ENCODE measurements around the gene PPM1M. TPM values are rescaled to one million over a fixed set of nuclear protein-coding genes. Genes with fewer than 3 reads are reported as not detected.

Gene PPM1M
- total RNA-seq, 3 donors from 2014 or later: 3.9 to 21.4 (median 9.7) TPM

GRCh38 chr3:52240886-52241370 is 4.6 kb upstream of the PPM1M start:
- Histone ChIP-seq H3K9me3 (no peaks in the 10 kb centered on the region), H3K4me3 (no peak overlapping the region), H3K36me3 (ENCODE audit: low read depth) (no peaks in the 10 kb centered on the region), H3K4me1 (ENCODE audit: low read depth) (peaks cover 23% of the 10 kb centered on the region)
- intact Hi-C loops (cut with DNase I, micrococcal nuclease): no loop called here
- TF ChIP-seq CTCF (IDR thresholded peaks at IDR 0.05): no peak
- DNase-seq (no peak), ATAC-seq (no peak)

- Histone ChIP-seq H3K9me3 (no peaks in the 10 kb centered on the region), H3K36me3 (ENCODE audit: low read depth) (no peaks in the 10 kb centered on the region), H3K4me1 (ENCODE audit: low read depth) (peaks cover 24% of the 10 kb centered on the region), H3K4me3 (no peak overlapping the region)
- no peak for TF ChIP-seq CTCF (IDR thresholded peaks at IDR 0.05)
- ATAC-seq: no peak
- intact Hi-C loops (cut with DNase I, micrococcal nuclease): no loop called here
- no peak for DNase-seq
These were observed 3.5 kb upstream of the PPM1M start for GRCh38 chr3:52242039-52242438.

- H3K4me1 ChIP-seq (ENCODE audit: low read depth): peaks cover 11% of the 10 kb centered on the region
- no peaks in the 10 kb centered on the region for H3K9me3 ChIP-seq
- no peak overlapping the region for H3K4me3 ChIP-seq
- H3K36me3 ChIP-seq (ENCODE audit: low read depth): no peaks in the 10 kb centered on the region
- intact Hi-C loops (cut with DNase I, micrococcal nuclease): no loop called here
- peak in 2 of 3 donors; percentile 27 to 60 for DNase-seq
- ATAC-seq: no peak
- TF ChIP-seq CTCF (IDR thresholded peaks at IDR 0.05): no peak
These were observed 1.5 kb upstream of the PPM1M start for GRCh38 chr3:52243791-52244628.

GRCh38 chr3:52246264-52246620 is 683 bp downstream of the PPM1M start:
- DNase-seq: no peak
- Histone ChIP-seq H3K4me1 (ENCODE audit: low read depth) (peaks cover 5% of the 10 kb centered on the region), H3K9me3 (no peaks in the 10 kb centered on the region), H3K4me3 (peak overlapping the region; percentile 30), H3K36me3 (ENCODE audit: low read depth) (no peaks in the 10 kb centered on the region)
- peak; percentile 10 for ATAC-seq
- no peak for TF ChIP-seq CTCF (IDR thresholded peaks at IDR 0.05)
- intact Hi-C loops (cut with DNase I, micrococcal nuclease): no loop called here

GRCh38 chr3:52246728-52247408 is 1.3 kb downstream of the PPM1M start:
- Histone ChIP-seq H3K4me1 (ENCODE audit: low read depth) (peaks cover 5% of the 10 kb centered on the region), H3K9me3 (no peaks in the 10 kb centered on the region), H3K36me3 (ENCODE audit: low read depth) (no peaks in the 10 kb centered on the region), H3K4me3 (no peak overlapping the region)
- DNase-seq: peak in 2 of 3 donors; percentile 44 to 60
- intact Hi-C loops (cut with DNase I, micrococcal nuclease): no loop called here
- TF ChIP-seq CTCF (IDR thresholded peaks at IDR 0.05): no peak
- ATAC-seq: peak; percentile 13
